Effector memory CD8-positive, alpha-beta T cell (primary cell): Measurements from ENCODE around the gene MTOR.
"Not testable (repeated sequence)": the region's sequence is repeated elsewhere in the genome, so short reads cannot be mapped to it uniquely, and the experiment has no call there.

ENCODE experiments used
- ATAC-seq: fragments of 150-1000 bp; cut with Tn5 transposase; replicated peaks from 2 replicates; pipeline ENCODE4 v1.10.0; 2021; ENCODE audit warnings: mild to moderate bottlenecking, moderate library complexity
- DNase-seq, 3 experiments: peaks; one replicate each; pipeline ENCODE4 v3.0.0; 2021
- H3K27ac Mint-ChIP-seq, 2 donors: one replicate each; pipeline ENCODE4 v1.8.0; 2022; ENCODE audit warnings: mild to moderate bottlenecking in 2 of 2, mixed read lengths in 2 of 2, moderate library complexity in 2 of 2
- H3K27me3 Mint-ChIP-seq, 2 donors: one replicate each; pipeline ENCODE4 v1.8.0; 2022; ENCODE audit warnings: mixed read lengths in 2 of 2
- H3K36me3 Mint-ChIP-seq: one replicate; pipeline ENCODE4 v1.8.0; 2022; ENCODE audit warnings: mild to moderate bottlenecking, moderate library complexity, mixed read lengths; ENCODE audit not compliant: insufficient read depth
- H3K4me1 Mint-ChIP-seq, 2 donors: one replicate each; pipeline ENCODE4 v1.8.0; 2022; ENCODE audit warnings: low read depth in 2 of 2, mixed read lengths in 2 of 2
- H3K4me3 Mint-ChIP-seq, 2 donors: one replicate each; pipeline ENCODE4 v1.8.0; 2022; ENCODE audit warnings: mild to moderate bottlenecking in 2 of 2, mixed read lengths in 2 of 2, moderate library complexity in 2 of 2
- H3K9me3 Mint-ChIP-seq, 2 donors: one replicate each; pipeline ENCODE4 v1.8.0; 2022; ENCODE audit warnings: mixed read lengths in 2 of 2

The MTOR gene

DNA sequence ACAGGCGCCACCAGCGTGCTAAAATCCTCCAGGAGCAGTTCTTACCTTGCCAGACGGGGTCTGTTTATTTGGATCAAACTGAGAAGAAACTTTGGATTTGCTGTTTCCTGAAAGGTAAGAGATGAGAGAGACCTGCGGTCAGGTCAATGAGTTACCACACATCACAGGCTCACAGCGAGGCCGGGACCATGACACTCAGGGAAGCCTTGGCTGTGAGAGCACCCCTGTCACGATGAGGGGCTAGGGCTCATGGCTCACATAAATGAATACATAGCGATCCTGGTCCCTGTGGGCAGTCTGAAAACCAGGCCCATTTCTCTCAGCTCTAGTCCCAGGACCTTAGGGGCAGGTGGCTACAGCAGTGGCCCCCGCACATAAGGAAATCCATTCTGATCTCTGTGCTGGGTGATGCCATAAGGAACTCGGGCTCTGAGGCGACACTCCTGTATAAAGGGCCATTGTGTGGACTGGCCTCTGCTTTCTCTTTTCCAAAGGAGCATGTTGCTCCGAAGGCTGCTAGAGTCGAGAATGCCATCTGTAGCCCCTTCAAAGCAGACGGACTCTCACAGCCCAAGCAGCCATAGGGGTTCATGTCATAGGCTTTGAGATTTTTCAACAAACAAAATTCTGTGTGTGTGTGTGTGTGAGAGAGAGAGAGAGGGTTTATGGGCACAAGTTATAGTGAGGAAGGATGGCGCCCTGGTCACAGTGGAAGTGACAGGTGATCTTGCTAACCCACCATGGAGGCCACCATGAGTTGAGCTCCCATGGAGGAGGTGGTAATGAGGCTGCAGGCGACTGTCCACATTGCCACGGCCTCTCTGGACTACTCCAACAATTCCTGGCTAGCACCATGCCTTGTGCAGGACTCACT, 193.5 kb downstream of the MTOR start:
- Mint-ChIP-seq H3K27ac (peak overlapping the region in 1 of 2 donors; percentile 68), H3K36me3 (peaks cover 74% of the 10 kb centered on the region), H3K27me3 (no peaks in the 10 kb centered on the region)

DNA sequence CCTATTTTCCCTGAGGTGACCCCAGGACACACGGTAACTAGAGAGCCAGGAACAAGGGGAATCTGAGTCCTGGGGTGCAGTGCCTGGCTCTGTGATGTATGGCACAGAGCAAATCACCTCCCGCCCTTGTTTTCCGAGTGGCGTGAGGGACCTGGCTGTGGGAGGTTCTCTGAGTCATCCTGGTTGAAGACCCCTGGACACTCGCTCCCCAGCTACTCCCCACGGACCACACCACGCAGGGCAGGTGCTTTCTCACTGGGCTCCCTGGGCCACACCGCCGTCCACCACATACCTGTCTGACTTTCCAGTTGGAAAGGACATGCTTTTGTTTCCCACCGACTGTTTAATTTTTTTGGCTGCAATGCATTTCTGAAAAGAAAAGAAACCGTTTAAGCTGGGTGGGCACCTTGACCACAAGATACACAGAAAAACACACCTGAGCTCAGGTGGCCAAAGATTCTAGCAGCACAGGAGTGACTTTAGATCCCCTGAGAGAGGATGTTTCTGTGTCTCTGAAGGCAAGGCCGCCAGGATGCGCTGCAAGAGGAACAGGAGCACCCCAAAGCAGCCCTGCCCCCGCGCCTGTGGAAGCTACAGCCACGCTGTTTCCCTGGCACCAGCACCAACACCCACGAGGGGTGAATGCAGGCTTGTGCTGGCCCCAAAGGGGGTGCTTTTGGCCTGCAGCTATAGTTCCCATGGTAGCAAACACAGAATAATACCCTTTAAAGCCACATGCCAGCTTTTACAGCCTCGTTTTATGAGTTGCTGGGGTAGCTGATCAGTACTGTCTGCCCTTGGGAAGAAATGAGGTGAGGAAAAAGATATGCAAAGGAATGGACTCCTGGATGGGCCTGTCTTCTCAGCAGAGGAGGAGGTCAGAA, 194.4 kb downstream of the MTOR start:
- H3K9me3 Mint-ChIP-seq: no peaks in the 10 kb centered on the region
- peaks cover 71% of the 10 kb centered on the region for H3K36me3 Mint-ChIP-seq
- no peak overlapping the region for H3K4me3 Mint-ChIP-seq
- H3K27ac Mint-ChIP-seq: no peak overlapping the region
- DNase-seq (no peak), ATAC-seq (no peak)
- peaks cover 5% of the 10 kb centered on the region in 2 donors for H3K4me1 Mint-ChIP-seq
- no peaks in the 10 kb centered on the region for H3K27me3 Mint-ChIP-seq

More for the DNA sequence above, 193.5 kb downstream of the MTOR start:
- DNase-seq (no peak), ATAC-seq (no peak)
- Mint-ChIP-seq H3K4me1 (no peaks in the 10 kb centered on the region), H3K9me3 (no peaks in the 10 kb centered on the region), H3K4me3 (no peak overlapping the region)

DNA sequence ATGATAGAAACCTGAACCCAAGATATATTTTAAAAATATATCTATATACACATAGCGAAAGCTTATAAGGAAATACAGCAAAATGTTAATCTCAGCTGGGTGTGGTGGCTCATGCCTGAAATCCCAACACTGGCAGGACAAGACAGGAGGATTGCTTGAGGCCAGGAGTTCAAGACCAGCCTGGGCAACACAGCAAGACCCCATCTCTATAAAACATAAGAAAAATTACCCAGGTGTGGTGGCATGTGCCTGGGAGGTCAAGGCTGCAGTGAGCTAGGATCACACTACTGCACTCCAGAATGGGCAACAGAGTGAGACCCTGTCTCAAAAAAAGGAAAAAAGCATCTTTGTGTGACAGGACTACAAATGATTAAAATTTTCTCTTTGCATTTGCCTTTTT, 196.6 kb downstream of the MTOR start:
- H3K4me3 Mint-ChIP-seq: no peak overlapping the region
- DNase-seq (no peak), ATAC-seq (no peak)
- no peaks in the 10 kb centered on the region for H3K27me3 Mint-ChIP-seq
- no peak overlapping the region for H3K27ac Mint-ChIP-seq
- H3K36me3 Mint-ChIP-seq: peaks cover 67% of the 10 kb centered on the region
- H3K9me3 Mint-ChIP-seq: no peaks in the 10 kb centered on the region
- peaks cover 21 to 24% of the 10 kb centered on the region in 2 donors for H3K4me1 Mint-ChIP-seq

DNA sequence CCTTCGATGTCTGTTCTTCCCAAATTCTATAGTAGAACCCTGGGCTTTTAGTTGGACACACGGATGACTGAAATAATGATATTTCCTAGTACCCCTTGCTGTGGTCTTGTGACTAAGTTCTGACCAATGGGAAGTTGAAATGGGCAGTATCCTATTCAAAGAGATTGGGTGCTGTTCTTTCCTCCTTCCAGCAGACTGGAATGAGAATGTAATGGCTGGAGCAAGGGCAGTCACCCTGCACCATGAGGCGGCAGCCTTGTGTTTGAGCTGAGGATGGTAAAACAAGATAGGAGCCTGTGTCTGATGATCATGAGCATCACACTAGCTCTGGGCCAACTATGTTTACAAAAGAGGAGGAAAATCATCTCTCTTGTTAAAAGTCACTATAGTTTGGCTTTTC, 197.4 kb downstream of the MTOR start:
- ATAC-seq: no peak
- Mint-ChIP-seq H3K27me3 (no peaks in the 10 kb centered on the region), H3K4me3 (no peak overlapping the region), H3K27ac (no peak overlapping the region), H3K9me3 (no peaks in the 10 kb centered on the region), H3K4me1 (peaks cover 25 to 30% of the 10 kb centered on the region in 2 donors), H3K36me3 (peaks cover 61% of the 10 kb centered on the region)
- DNase-seq: no peak

DNA sequence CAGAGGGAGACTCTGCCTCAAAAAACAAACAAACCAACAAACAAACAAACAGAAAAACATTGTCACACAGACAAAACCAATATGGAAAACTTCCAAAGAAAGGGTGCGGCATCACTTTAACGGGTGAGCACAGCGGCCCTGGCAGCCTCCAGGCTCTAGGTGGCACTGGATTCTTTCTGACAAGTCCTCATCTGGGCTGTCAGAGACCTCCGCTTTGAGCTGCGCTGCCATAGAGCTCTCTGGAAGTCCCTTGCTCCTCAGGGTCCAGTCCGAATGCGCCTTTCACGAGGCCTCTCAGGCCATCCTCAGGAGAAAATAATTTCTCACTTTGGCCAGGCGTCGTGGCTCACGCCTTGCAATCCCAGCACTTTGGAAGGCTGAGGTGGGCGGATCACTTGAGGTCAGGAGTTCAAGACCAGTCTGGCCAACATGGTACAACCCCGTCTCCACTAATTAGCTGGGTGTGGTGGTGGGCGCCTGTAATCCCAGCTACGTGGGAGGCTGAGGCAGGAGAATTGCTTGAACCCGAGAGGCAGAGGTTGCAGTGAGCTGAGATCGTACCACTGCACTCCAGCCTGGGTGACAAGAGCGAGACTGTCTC, 198.3 kb downstream of the MTOR start:
- H3K27me3 Mint-ChIP-seq, DNase-seq, ATAC-seq, H3K4me3 Mint-ChIP-seq, H3K9me3 Mint-ChIP-seq: not testable (repeated sequence)
- Mint-ChIP-seq H3K4me1 (peaks cover 28 to 33% of the 10 kb centered on the region in 2 donors), H3K36me3 (peaks cover 56% of the 10 kb centered on the region), H3K27ac (peak overlapping the region in 1 of 2 donors; percentile 98)

DNA sequence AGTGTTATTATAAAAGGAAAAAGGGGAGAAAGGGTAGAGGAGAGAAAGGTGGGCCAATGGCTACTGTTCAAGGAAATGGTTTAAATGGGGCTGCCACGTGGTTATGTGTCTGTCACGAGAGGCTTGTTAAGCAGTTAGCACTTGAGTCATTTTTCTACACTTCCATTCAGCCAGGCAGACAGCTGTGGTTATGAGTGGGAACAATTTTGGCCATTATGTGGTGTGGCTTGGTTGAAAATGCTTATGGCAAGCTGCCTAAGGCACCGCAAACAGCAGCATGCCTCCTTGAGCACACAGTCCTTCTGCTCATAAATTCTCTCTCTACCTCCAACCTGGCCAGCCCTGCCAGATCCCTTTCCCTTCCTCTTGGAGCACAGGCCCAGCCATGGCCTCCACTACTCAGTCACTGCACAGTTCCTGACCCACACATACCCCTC, 199.4 kb downstream of the MTOR start:
- Mint-ChIP-seq H3K36me3 (peaks cover 55% of the 10 kb centered on the region), H3K27ac (peak overlapping the region; percentile 86 to 98), H3K27me3 (no peaks in the 10 kb centered on the region), H3K4me1 (peaks cover 33 to 37% of the 10 kb centered on the region in 2 donors), H3K9me3 (no peaks in the 10 kb centered on the region), H3K4me3 (peak overlapping the region; percentile 9 to 92)
- peak; percentile 17 to 33 (median 29) for DNase-seq
- ATAC-seq: peak; percentile 12

DNA sequence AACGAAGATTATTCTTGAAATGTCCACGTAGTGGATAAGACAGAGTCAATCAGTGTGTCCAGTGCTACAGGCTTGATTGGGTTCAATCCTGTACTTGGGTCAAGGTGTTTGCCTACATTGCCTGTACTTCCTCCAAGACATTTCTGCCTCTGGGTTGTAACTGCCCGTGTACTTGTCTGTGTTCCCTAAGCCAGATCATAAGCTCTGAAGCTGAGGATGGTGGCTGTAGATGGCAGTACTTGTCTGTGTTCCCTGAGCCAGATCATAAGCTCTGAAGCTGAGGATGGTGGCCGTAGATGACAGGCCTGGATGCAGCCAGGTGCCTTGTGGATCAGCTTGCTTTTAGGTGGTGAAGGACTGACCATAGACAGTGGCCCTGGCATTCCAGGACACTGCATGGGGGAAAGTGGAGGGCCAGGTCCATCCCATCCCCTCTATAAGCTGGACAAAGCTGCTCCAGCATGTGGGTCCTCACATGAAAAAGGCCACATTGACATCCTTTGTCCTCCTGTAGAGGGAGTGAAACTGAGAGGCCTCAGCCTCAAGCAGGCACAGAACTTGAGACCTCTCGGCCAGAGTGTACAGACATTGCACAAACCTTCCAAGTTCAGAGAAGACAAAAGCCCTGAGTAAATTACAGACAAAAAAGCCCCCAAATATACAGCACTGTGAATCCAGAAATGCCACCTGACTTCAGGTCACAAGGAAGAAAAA, 200.5 kb downstream of the MTOR start:
- ATAC-seq (no peak), DNase-seq (no peak)
- Mint-ChIP-seq H3K27me3 (no peaks in the 10 kb centered on the region), H3K4me3 (peak overlapping the region; percentile 92 to 93), H3K27ac (peak overlapping the region; percentile 96 to 98), H3K9me3 (no peaks in the 10 kb centered on the region), H3K4me1 (peaks cover 33 to 41% of the 10 kb centered on the region in 2 donors), H3K36me3 (peaks cover 49% of the 10 kb centered on the region)

DNA sequence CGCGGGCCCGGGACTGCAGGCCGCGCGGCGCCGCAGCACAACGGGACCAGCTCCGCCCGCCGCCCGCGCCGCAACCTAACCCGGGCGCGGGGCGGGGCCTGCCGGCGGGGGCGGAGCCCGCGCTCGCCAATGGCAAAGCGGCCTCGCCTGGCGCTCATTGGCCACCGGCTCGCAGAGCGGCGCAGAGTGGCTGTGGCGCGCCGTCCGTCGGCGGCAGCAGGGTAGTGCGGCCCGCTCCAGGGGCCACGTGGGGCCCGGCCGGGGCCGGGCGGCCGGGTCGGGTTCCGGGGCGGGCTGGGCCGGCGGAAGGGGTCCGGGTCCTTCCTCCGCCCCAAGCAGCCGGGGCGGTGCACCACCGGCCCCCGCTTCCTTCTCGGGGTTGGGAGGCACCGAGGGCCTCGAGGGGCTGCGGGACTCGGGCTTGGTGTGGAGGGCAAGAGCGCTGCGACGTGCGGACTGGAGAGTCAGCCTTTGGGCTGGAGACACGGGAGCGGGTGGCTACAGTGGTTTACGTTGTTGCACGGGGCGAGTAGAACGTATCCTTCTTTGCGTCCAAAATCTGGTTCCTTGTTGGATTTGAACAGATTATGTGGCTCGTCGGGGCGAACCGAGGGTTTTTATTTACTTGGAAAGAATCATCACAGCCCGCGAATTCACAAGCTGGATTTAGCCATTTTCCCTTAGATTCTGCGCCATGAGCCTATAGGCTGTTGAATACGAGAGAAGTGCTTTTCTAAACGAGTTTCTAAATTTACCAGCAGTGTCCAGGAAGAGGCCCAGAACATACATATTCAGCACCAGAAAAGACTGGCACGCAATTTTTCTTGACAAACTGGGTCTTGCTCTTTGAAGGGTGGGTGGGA, 202.2 kb downstream of the MTOR start, which contains the start of gene SRM:
TSS of gene SRM (minus strand) at position 51 of the 863 bp plus-strand sequence. CDS start 75 bp downstream, outside the sequence.
- Mint-ChIP-seq H3K36me3 (peaks cover 39% of the 10 kb centered on the region), H3K4me1 (peaks cover 33 to 41% of the 10 kb centered on the region in 2 donors), H3K27me3 (no peaks in the 10 kb centered on the region), H3K9me3 (no peaks in the 10 kb centered on the region), H3K27ac (peak within 1 kb of the TSS; percentile 96 to 98), H3K4me3 (peak within 1 kb of the TSS; percentile 92 to 97)
- ATAC-seq (peak; percentile 87), DNase-seq (peak; percentile 86 to 90 (median 86))

DNA sequence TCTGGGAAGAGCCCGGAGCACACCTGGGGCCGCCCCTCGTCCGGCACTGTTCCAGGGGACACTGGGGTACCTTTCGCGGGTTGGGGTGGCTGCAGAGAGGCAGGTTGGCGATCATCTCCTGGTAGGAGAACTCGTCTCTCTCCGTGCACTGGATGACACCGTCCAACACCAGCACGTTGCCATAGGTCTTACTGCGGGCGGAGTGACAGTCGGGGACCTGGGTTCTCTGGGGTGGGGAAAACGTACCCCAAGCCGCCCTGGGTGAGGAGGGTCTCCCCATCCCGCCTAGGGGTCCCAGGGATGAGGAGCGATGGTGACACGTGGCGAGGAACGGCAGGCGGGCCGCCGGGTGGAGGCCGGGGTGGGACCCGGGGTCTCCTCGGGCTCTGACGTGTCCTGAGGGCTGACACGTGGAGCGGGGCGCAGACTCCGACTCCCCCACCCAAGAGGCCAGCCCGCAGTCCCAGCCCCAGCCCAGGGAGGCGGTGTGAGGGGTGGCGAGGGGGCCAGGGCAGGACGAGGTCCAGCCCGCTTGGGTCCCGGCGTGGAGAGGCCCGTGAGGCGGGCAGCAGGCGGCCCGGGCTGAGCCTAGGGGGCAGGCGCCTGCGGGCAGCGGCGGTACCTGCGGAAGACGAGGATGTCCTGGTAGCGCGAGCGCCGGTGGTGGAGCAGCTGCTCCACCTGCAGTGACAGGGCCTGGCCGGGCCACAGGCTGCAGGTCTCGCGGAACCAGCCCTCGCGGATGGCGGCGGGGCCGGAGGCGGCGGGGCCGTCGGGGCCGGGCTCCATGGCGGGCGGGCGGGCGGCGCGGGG, 203.0 kb downstream of the MTOR start:
- H3K36me3 Mint-ChIP-seq: peaks cover 35% of the 10 kb centered on the region

DNA sequence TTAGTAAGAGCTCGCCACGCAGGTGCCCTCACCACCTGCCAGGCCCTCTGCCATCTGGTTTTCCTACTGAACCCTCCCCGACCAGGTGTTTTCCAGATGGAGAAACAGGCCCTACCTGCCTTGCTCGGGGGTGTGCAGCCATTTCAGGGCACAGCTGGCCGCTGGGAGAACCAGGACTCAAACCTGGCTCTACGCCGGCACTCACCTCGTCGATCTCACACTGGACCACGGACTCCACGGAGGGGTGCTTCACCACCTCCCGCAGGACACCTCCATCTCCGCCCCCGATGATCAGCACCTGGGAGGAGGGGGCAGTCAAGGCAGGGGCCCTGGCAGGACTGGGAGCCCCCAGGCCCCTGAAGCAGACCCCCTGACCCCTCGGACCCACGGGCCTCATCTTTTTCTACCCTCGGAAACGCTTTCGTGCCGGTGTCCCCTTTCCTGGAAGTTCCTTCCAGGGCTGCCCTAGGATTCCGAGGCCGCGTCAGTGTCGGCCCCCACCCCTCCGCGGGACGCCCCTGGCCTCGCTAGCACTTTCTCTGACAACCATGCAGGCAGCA, 203.7 kb downstream of the MTOR start:
- DNase-seq (no peak), ATAC-seq (no peak)
- H3K36me3 Mint-ChIP-seq: peaks cover 32% of the 10 kb centered on the region
- no peaks in the 10 kb centered on the region for H3K9me3 Mint-ChIP-seq
- peak overlapping the region; percentile 91 to 97 for H3K4me3 Mint-ChIP-seq
- peaks cover 33 to 41% of the 10 kb centered on the region in 2 donors for H3K4me1 Mint-ChIP-seq
- H3K27me3 Mint-ChIP-seq: no peaks in the 10 kb centered on the region
- H3K27ac Mint-ChIP-seq: peak overlapping the region; percentile 55 to 92

More for the DNA sequence above, 203.0 kb downstream of the MTOR start:
- H3K27ac Mint-ChIP-seq: peak overlapping the region; percentile 55 to 92
- peak in 2 of 3 experiments; percentile 11 to 13 for DNase-seq
- peak; percentile 24 for ATAC-seq
- no peaks in the 10 kb centered on the region for H3K9me3 Mint-ChIP-seq
- peaks cover 33 to 41% of the 10 kb centered on the region in 2 donors for H3K4me1 Mint-ChIP-seq
- H3K4me3 Mint-ChIP-seq: peak overlapping the region; percentile 92 to 97
- no peaks in the 10 kb centered on the region for H3K27me3 Mint-ChIP-seq

DNA sequence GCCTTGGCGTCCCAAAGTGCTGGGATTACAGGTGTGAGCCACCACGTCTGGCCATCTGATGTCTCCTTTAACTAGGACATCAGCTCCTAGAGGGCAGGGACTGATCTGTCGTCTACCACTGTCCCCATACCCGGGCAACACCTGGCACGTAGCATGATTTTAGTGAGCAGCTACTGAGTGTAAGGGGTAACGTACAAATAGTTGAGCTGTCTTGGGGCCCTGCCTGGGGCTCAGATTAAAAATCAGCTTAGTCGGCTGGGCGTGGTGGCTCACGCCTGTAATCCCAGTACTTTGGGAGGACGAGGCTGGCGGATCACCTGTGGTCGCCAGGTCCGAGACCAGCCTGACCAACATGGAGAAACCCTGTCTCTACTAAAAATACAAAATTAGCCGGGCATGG, 204.3 kb downstream of the MTOR start:
- peak overlapping the region; percentile 91 to 97 for H3K4me3 Mint-ChIP-seq
- H3K27me3 Mint-ChIP-seq: no peaks in the 10 kb centered on the region
- DNase-seq (no peak), ATAC-seq (no peak)
- peaks cover 31% of the 10 kb centered on the region for H3K36me3 Mint-ChIP-seq
- H3K9me3 Mint-ChIP-seq: no peaks in the 10 kb centered on the region
- peaks cover 30 to 36% of the 10 kb centered on the region in 2 donors for H3K4me1 Mint-ChIP-seq
- peak overlapping the region; percentile 23 to 85 for H3K27ac Mint-ChIP-seq
